ENCODE measurements around the gene CIRBP. TPM values are rescaled to one million over a fixed set of nuclear protein-coding genes. Genes with fewer than 3 reads are reported as not detected.

CIRBP gene
- total and polyA plus RNA-seq, 9 of the 15 experiments (the other 6 are each of a cell fraction or from before 2014, with no cell fraction given): 20.5 to 327 (median 176) TPM

GRCh38 chr19:1249298-1249989 is 19.7 kb upstream of the CIRBP start (continued):
- no peak for TF ChIP-seq RBM14 (IDR thresholded peaks at IDR 0.05; ENCODE audit: borderline replicate concordance, insufficient read depth, low read depth, low read length)
- peak; percentile 74; the same call in 1 of the 2 replicates for TF ChIP-seq KDM2B (CRISPR knock-in tag; IDR thresholded peaks at IDR 0.05)
- no peak for TF ChIP-seq ZNF274 (IDR thresholded peaks at IDR 0.05; ENCODE audit: borderline replicate concordance, low read depth, low read length)
- TF ChIP-seq ZNF165 (CRISPR knock-in tag; IDR thresholded peaks at IDR 0.05; ENCODE audit: borderline replicate concordance): no peak
- TF ChIP-seq POLR3G (IDR thresholded peaks at IDR 0.05; ENCODE audit: extremely low read depth, insufficient read length, insufficient replicate concordance): no peak
- no peak for TF ChIP-seq ZEB2 (IDR thresholded peaks at IDR 0.05)
- no peak for TF ChIP-seq ZNF695 (CRISPR knock-in tag; IDR thresholded peaks at IDR 0.05)
- no peak for TF ChIP-seq GATAD2B (IDR thresholded peaks at IDR 0.05; ENCODE audit: borderline replicate concordance)
- TF ChIP-seq SRSF9 (IDR thresholded peaks at IDR 0.05; ENCODE audit: borderline replicate concordance, low read depth, low read length): no peak
- peak; percentile 27; the same call in 1 of the 2 replicates for TF ChIP-seq ZBTB40 (IDR thresholded peaks at IDR 0.05)
- no peak for TF ChIP-seq ZBTB40 (CRISPR knock-in tag; IDR thresholded peaks at IDR 0.05)
- no peak for TF ChIP-seq THRB (CRISPR knock-in tag; conservative IDR thresholded peaks at IDR 0.05)
- no peak for TF ChIP-seq TCF15 (CRISPR knock-in tag; IDR thresholded peaks at IDR 0.05)
- TF ChIP-seq ZBTB7A (IDR thresholded peaks at IDR 0.05; ENCODE audit: borderline replicate concordance, control insufficient read depth, low read depth, low read length): peak; percentile 92
- peak; percentile 91 for TF ChIP-seq POLR2G (IDR thresholded peaks at IDR 0.05; ENCODE audit: low read depth, low read length)
- no peak for TF ChIP-seq TAL1 (IDR thresholded peaks at IDR 0.05)
- TF ChIP-seq ZNF696 (CRISPR knock-in tag; conservative IDR thresholded peaks at IDR 0.05): no peak
- TF ChIP-seq LARP7 (IDR thresholded peaks at IDR 0.05): no peak
- no peak for TF ChIP-seq JUNB (CRISPR knock-in tag; conservative IDR thresholded peaks at IDR 0.05)

Data from K562 (cell line).